CD4-positive, alpha-beta T cell treated with Interferon gamma for 1 hour (primary cell): ENCODE measurements around the gene ZNF529.
"Not testable (repeated sequence)": the region's sequence is repeated elsewhere in the genome, so short reads cannot be mapped to it uniquely, and the experiment has no call there.

Experiments
- DNase-seq: peaks from one replicate; pipeline ENCODE4 v3.0.0-alpha.2; 2020

Gene ZNF529

DNA sequence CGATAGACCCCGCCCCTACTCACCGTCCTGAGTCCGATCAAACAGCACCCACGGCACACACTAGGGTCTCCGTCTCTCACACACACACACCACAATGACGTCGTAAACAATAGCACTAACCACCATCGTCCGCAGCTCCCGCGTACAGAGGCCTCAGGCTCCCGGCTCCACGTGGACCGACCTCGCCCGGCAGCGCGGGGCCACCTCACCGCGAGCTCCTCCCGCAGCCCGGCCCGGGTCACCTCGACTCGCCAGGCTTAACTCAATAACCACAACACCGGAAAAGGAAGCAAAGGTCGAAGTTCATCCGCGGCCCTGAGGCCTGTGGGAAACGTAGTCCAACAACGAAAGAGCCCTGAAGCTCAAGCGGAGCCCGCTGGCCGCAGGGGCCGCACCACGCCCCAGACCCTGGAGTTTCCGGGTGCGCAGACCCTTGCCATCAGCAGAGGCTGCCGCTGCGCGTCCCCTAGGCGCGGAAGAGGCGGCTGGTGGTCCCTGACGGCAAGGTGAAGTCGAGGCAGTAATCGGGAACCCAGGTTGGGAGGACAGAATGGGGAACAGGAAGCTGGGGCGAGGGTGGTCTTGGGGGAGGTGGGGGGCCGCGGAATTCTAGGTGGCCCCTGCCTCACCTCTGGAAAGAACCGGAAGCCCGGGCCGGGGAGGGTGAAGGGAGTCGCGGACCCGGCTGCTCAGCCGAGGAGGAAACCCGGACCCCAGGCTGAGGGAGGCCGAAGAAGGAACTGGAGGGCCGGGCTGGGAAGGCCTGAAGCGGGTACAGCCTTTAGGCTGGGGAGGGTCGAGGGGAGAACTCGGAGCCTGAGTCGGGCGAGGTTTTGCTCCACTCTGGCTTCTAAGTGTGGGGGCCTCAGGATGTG is at the start of gene ZNF529:
ZNF529 (minus strand) TSS at position 273 of the 875 bp plus-strand sequence. CDS start 946 bp downstream, outside the sequence.
- DNase-seq, result peak; percentile 90

DNA sequence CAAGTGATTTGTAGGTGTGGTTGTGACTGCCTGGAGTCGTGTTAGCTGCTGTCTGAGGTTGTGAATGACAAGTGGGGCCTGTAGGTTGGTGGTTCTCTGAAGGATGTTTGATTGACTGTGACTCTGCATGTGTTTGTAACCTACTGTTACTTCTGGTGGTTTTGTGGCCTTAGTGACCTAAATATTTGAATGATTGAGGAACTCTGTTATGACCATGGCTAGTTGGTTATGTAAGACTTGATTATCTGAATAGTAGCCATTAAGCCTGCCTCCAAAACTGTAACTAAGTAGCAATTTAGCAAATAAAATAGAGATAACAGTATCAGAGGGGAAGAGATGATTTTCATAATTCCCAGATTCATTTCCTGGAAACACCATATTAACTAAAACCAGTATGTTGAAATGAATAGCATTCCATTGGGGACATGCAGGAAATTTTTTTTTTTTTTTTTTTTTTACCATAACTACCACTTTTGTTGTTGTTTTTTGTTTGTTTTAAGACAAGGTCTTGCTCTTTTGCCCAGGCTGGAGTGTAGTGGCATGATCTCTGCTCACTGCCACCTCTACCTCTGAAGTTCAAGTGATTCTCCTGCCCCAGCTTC is 32.9 kb upstream of the ZNF529 start:
- DNase-seq, result no peak

DNA sequence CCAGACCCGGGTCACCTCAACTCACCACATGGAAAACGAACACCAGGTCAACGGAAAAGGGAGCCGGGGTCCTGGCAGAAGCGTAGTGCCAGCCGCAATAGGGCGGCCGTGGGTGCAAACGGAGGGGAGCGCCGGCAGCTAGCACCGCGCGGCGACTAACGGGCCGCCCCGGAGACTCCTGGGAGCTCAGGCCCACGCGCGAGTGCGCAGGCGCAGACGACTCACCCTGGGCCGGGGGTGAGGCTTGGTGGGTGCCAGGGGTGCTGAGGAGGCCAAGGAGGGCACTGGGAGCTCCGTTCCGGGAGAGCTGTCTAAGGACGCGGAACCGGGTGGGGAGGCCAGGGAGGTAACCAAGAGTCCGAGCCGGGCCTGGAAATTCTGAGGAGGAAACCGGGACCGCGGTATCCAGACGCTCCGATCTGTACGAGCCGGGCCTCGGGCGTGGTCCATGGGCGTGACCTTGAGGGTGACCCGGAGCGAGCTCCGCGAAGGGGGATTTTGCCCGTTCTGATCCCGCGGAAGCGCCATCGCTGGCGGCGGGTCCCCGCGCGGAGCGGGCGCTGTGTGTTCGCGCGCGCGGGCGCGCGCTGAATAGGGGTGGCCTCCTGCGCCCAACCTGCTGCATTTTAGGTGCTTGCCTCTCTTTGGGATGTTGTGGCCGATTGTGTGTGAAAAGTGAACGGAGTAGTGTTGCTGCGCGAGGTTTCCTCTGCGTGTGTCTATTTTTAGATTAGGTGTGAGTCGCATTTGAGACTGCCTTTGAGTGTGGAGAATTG is 32.2 kb upstream of the ZNF529 start, which contains the start of gene ZNF382:
ZNF382 (plus strand) TSS at position 213 of the 776 bp plus-strand sequence. CDS start 4,602 bp downstream, outside the sequence.
- peak; percentile 86 for DNase-seq

DNA sequence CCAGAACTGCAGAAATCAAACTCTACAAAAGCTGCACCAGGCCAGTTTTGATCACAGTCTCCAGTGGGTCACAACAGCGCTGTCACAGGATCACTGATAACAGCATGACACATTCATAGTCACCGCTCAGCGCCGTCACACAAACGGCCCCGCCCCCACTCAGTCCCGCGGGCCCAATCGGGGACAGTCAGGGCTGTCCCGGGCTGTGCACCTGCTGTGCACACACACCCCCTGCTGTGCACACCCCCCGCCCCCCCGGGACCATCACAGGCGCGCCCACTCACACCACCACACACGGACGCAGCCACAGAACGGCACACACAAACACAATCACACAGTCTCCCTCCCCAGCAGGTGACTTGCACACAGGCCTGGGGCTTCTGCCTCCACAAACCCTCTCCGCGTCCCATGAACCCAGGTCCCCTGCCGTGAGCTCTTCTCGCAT is 31.6 kb upstream of the ZNF529 start:
- peak; percentile 90 for DNase-seq

DNA sequence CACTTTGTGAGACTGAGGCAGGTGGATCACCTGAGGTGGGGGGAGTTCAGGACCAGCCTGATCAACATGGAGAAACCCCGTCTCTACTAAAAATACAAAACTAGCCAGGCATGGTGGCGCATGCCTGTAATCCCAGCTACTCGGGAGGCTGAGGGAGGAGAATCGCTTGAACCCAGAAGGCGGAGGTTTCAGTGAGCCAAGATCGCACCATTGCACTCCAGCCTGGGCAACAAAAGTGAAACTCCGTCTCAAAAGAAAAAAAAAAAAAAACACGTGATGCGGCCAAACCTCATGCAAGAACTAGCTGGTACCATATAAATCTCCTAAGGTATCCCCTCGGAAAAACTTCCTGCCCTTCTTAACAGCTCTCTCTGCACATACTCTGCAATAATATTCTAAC is 29.6 kb upstream of the ZNF529 start:
- DNase-seq, result not testable (repeated sequence)

DNA sequence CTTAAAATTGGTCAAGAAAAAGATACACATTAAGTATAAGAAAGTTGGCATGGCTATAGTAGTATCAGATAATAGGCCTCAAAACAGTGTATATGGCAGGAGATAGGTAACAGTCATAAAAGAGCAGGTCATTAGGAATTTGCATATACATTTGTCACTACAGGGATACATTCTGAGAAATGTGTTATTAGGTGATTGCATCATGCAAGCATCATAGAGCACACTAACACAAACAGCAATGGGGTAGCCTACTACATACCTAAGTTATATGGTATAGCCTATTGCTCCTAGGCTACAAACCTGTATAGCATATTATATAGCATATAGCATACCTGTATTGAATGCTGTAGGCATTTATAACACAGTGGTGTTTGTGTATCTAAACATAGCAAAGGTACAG is 6.2 kb upstream of the ZNF529 start:
- no peak for DNase-seq

DNA sequence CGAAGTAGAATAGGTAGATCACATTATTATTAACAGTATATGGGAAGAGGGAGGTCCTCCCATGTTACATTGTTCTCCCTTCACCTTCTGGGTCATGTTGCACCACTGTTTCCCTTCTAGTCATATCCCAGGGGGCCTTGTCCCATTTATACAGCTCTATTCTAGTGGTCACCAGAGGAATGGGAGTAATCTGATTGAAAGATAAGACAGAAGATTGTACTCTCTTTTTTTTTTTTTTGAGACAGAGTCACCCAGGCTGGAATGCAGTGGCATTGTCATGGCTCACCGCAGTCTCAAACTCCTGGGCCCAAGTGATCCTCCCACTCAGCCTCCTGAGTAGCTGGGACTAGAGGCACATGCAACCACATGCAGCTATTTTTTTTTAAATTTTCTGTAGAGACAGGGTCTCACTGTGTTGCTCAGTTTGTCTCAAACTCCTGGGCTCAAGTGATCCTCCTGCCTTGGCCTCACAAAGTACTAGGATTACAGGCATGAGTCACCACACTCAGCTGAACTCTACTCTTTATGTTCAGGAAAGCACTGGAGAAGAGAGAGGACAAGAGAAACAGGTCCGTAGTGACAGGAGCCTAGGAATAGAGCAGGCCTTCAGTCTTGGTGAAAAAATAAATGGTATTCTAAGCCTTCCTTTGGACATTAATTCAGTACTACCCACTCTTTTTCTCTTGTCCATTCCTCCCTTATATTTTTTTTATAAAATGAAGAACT is 4.3 kb upstream of the ZNF529 start:
- DNase-seq, result no peak

DNA sequence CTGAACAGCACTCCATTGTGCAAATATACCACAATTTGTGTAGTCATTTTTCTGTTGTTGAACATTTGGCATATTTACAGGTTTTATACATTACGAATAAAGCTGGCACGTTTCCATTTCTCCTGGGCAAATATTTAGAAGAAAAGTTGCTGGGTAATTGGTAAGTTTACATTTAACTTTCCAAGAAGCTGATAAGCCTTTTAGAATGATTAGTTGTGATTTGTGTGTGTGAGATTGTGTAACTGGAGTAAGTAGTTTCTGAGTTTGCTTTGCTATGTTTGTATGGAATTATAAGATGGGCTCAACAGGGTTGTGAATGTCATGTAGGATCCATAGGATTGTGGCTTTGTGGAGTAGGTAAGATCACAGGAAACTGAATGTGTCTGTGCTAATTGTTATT is 1.6 kb upstream of the ZNF529 start:
- DNase-seq, result no peak

DNA sequence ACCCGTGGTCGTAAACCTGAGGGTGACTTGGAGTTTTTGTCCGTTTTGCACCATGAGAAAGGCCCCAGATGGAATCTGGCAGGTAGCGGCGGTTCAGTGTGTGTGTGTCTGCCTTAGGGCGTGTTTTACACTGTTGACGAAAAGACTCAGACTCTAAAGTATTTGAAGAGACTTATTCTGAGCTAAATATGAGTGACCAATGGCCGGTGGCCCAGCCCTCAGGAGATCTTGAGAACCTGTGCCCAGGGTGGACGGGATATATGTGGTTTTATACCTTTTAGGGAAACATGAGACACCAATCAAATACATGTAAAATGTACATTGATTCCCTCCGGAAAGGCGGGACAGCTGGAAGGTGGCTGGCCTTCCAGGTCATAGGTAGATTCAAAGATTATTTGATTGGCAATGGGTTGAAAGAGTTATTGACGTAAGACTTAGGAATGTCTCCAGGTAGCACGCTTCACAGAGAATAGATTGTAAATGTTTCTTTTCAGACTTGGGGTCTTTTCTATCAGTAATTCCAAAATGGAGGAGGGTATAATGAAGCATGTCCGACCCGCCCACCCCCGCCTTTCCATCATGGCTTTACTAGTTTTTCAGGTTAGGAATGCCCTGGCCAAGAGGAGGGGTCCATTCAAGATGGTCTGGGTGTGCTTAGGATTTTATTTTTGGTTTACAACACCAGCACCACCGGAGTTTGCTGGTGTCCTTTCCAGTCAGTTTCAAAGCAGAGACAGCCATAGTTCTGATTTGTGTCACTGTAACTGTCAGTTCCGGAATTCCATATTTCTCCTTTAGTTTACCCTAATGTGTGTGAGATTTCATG is 1.0 kb upstream of the ZNF529 start:
- no peak for DNase-seq

DNA sequence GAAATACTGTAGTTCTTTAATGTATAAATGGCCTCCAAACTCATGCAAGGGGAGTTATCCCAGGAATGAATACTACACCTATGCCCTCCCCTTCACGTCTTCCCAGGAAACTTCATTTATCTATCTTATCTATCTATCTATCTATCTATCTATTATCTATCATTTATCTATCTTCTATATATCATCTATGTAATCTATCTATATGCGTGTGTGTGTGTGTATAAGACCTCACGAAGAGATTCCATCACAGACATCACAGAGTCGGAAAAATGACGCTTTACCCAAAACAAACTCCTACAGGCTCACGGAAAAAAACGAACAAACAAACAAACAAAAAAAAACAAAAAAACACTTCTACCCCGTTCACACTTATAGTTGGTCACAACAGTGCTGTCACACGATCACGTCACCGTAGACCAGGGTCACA is 486 bp downstream of the ZNF529 start:
- no peak for DNase-seq

DNA sequence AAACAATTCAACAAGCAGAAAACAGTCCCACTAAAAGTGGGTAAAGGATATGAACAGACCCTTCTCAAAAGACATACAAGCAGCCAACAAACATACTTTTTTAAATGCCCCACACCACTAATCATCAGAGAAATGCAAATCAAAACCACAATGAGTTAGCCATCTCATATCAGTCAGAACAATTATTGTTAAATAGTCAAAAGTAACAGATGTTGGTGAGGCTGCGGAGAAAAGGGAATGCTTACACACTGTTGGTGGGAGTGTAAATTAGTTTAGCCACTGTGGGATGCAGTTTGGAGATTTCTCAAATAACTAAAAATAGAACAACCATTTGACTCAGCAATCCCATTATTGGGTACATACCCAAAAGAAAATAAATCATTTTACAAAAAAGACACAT is 8.7 kb downstream of the ZNF529 start:
- no peak for DNase-seq

DNA sequence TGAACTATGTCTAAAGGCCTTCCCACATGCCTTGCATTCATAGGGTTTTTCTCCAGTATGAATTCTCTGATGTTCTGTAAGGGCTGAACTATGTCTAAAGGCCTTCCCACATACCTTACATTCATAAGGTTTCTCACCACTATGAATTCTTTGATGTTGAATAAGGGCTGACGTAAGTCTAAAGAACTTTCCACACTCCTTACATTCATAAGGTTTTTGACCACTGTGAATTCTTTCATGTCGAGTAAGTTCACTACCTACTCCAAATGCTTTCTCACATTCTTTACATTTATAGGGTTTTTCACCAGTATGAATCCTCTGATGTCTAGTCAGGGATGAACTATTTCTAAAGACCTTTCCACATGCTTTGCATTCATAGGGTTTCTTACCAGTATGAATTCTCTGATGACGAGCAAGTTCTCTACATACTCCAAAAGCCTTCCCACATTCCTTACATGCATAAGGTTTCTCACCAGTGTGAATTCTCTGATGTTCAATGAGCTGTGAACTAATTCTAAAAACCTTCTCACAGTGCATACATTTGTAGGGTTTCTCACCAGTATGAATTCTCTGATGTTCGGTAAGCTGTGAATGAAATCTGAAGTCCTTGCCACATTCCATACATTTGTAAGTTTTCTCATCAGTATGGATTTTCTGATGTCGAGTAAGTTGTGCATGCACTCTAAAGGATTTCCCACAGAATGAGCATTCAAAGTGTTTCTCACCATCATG is 25.9 kb downstream of the ZNF529 start:
- no peak for DNase-seq

DNA sequence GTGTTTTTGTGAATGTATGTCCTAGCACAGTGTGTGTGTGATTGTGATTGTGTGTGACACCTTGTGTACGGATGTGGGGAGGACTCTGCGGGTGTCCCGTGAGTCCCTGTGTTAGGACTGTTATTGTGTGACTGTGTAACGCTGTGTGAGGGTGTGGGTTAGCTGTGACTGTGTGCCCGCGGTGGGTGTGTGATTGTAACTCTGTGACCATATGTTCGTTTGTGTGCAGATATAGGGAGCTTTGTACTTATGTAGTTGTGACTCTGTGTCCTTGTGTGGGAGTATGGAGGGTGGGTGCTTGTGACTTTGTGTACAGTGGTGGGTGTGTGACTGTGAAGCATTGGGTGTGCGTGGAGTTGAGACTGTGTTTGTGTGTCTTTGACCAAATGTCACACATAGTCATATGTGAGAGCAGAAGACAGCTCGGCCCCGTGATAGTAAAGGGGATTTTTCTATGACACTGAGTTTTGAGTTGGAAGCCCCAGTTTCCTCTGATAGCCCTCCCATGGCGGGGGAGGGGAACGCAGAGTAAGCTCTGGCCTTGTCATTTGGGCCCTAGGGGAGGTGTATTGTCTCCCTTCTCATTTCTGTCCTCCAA is 44.1 kb downstream of the ZNF529 start:
- peak; percentile 27 for DNase-seq

DNA sequence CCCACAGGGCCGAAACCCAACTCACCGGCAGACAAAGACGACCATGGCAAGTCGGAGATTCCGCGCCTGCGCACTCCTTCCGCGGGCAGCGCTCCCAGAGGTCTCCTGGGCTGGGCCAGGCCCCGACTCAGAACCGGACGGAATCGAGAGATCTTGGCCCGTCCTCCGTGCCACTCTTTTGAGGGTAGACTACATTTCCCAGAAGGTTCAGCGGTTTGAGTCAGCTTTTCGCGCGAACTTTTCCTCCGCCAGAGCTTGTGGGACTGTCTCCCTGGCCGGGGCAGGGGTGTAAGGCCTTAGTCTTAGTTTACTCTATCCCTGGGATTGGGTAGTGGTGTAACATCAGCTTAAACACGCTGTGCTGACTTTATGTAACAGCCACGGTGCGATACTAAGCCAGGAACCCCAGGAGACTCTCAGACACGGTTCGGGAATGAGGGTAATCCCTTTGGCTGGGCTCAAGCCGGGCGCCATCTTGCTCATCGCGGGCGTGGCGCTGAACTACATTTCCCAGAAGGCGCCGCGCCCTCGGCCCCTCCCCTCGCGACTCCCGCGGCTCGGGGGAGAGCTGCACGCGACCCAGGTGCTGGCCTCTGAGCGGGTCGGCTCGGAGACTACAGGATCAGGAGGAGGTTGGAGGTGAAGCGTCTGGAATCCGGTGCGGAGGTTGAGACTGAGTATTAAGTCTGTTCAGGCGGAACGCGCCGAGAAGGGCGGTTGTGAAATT is 44.7 kb downstream of the ZNF529 start, which contains the start of gene ZNF260:
ZNF260 (minus strand) TSS at position 78 of the 727 bp plus-strand sequence. CDS start 13,033 bp downstream, outside the sequence.
- peak; percentile 95 for DNase-seq

DNA sequence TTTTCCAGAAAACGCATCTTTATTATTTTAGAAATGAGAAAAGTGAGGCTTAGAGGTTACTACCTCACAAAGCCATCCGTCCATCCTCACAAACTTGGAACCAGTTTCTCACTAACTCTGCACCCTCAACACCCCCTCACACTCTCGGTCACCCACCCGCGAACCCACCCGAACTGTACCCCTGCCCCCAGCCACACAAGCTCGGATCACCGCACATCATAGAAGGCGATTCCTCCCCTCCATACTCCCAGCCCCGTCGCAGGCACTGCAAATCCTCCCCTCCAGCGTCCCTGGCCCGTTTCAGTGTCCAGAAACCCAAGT is 45.3 kb downstream of the ZNF529 start:
- no peak for DNase-seq

DNA sequence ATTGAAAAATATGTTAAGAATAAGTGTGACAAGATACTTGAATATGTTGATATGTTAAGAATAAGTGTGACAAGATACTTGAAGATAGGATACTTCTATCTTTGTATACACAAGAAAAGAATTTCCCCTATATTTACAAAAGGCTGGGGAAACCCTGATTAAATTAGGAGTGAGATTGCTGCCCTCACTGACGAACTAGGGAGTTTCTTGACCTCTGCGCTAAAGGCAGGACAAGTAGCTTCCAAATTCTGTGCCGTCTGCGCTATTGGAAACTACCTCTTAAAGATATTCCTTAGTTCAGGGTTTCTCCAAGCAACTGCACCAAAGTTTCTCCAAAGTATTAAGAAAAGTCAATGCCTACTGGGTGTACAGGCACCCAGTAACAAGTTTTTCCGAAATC is 45.8 kb downstream of the ZNF529 start:
- no peak for DNase-seq

DNA sequence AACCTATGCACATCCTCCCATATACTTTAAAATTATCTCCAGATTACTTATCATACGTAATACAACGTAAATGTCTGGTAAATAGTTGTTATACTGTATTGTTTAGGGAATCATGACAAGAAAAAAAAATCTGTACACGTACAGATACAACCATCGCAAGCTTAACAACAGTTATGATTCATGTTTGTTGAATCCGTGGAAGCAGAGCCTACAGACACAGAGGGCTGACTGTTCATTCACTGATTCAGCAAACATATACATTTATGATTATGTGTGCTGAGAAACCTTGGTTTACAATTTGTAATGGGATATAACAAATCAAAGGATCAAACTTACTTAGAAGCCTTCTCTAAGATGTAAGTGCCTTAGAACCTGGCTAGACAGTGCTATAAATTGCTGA is 46.5 kb downstream of the ZNF529 start:
- no peak for DNase-seq

DNA sequence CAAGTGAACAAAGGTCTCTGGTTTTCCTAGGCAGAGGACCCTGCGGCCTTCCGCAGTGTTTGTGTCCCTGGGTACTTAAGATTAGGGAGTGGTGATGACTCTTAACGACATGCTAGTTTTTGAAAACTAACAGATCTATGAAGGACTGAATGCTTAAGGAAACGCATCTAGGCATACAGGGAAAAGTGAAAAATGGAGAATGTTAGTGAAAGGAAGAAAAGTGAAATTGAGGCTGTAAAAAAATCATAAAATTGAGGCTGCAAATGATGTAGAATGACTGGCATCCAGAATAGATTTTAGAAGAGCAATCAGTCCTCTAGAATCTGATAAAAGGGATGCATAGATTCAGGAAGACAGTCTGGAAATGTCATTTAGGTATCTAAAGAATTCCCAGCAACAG is 48.5 kb downstream of the ZNF529 start:
- DNase-seq, result no peak

DNA sequence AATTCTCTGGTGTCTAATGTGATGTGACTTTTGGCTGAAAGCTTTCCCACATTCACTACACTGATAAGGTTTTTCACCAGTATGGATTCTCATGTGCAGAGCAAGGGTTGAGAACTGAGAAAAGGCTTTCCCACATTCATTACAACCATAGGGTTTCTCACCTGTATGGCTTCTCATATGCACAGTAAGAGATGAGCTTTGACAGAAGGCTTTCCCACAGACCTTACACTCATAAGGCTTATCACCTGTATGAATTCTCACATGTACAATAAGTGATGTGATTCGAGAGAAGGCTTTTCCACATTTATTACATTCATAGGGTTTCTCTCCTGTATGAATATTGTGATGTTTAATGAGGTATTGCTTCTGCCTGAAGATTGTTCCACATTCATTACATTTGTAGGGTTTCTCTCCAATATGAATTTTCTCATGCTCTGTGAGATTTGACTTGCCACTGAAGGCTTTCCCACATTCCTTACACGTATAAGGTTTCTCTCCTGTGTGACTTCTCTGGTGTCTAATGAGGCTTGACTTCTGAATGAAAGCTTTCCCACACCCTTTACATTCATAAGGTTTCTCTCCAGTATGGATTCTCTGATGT is 59.0 kb downstream of the ZNF529 start:
- no peak for DNase-seq
